A673 (cell line): Measurements from ENCODE around the gene BHLHE23. TPM values are rescaled to one million over a fixed set of nuclear protein-coding genes. Genes with fewer than 3 reads are reported as not detected.

Experiments used
- BruUV-seq: library from RNA; stranded (reverse); fragments of 400-500 nt; replicated peaks from 2 replicates; lab custom pipeline; 2021; lab: Mats Ljungman, UMichigan
- CTCF ChIA-PET: fragments of 300-600 bp; sonication (Branson Sonifier 250); formaldehyde crosslinking; loops from one replicate; lab custom pipeline; 2022; ENCODE audit warnings: antibody characterized with exemption; lab: Charles Lee
- POLR2A ChIA-PET: fragments of 300-600 bp; sonication (Branson Sonifier 250); formaldehyde crosslinking; loops from one replicate; lab custom pipeline; 2022; ENCODE audit warnings: antibody characterized with exemption; ENCODE audit not compliant: low non-redundant PET; lab: Charles Lee
- DNase-seq: peaks from one replicate; pipeline ENCODE4 v3.0.0-alpha.2; 2015; ENCODE audit warnings: low spot score
- H3K27ac ChIP-seq: fragments of 200-600 bp; sonication (generic); 2 replicates; pipeline ENCODE4 v1.5.1; 2016; ENCODE audit warnings: mixed run types, low read depth, mild to moderate bottlenecking, mixed read lengths, antibody characterized with exemption, low read length; ENCODE audit not compliant: poor library complexity, severe bottlenecking
- H3K27me3 ChIP-seq: fragments of 200-600 bp; sonication (generic); replicated peaks from 2 replicates; pipeline ENCODE4 v1.6.1; 2017; ENCODE audit warnings: mixed run types, low read depth, mild to moderate bottlenecking, mixed read lengths, antibody characterized with exemption, low read length; ENCODE audit not compliant: insufficient read depth, poor library complexity
- H3K36me3 ChIP-seq: fragments of 200-600 bp; sonication (generic); 2 replicates; pipeline ENCODE4 v1.6.1; 2016; ENCODE audit warnings: mixed run types, mild to moderate bottlenecking, mixed read lengths, antibody characterized with exemption, low read length; ENCODE audit not compliant: insufficient read depth, poor library complexity, severe bottlenecking
- H3K4me1 ChIP-seq: fragments of 200-600 bp; sonication (generic); 2 replicates; pipeline ENCODE4 v1.6.1; 2017; ENCODE audit warnings: mixed run types, mild to moderate bottlenecking, mixed read lengths, antibody characterized with exemption, low read length; ENCODE audit not compliant: insufficient read depth, poor library complexity, severe bottlenecking
- H3K4me3 ChIP-seq: fragments of 200-600 bp; sonication (generic); 2 replicates; pipeline ENCODE4 v1.5.1; 2016; ENCODE audit warnings: low read depth, mixed run types, mild to moderate bottlenecking, mixed read lengths, low read length; ENCODE audit not compliant: poor library complexity, severe bottlenecking
- H3K9me3 ChIP-seq: fragments of 200-600 bp; sonication (generic); 2 replicates; pipeline ENCODE4 v1.6.1; 2016; ENCODE audit warnings: mixed run types, low read depth, mild to moderate bottlenecking, mixed read lengths, antibody characterized with exemption, low read length; ENCODE audit not compliant: poor library complexity, severe bottlenecking
- CTCF ChIP-seq: fragments of 300-800, 200-600 bp; sonication (generic); conservative IDR thresholded peaks from 2 replicates; pipeline ENCODE4 v1.5.1; 2017; ENCODE audit warnings: low read depth, mild to moderate bottlenecking, antibody characterized with exemption, low read length, moderate library complexity, mixed read lengths
- EZH2 ChIP-seq: fragments of 200-600 bp; sonication (generic); IDR thresholded peaks from 2 replicates; pipeline ENCODE4 v1.6.1; 2017; ENCODE audit warnings: borderline replicate concordance, low read depth, mild to moderate bottlenecking, mixed read lengths, antibody characterized with exemption, low read length; ENCODE audit not compliant: poor library complexity, severe bottlenecking
- intact Hi-C: fragments of 100-400 bp; cut with micrococcal nuclease; formaldehyde crosslinking; loops from one replicate; pipeline ENCODE4 v1.10.0; 2022; ENCODE audit not compliant: unreplicated experiment
- total RNA-seq: library from RNA; stranded (reverse); gene quantifications from 2 replicates; pipeline ENCODE4 v1.2.3, GENCODE V29; 2021

BHLHE23 gene
- total RNA-seq, 1 experiment from 2014 or later = not detected

GRCh38 chr20:63000958-63001357 is 5.8 kb downstream of the BHLHE23 start:
- CTCF ChIA-PET = no interaction called here
- no peaks in the 10 kb centered on the region for H3K36me3 ChIP-seq
- intact Hi-C loops = loop anchor here (10.0 kb wide), 1 partner anchor 126 kb away; no protein-coding TSS in a partner anchor
- H3K4me3 ChIP-seq = no peak overlapping the region
- H3K27ac ChIP-seq = no peak overlapping the region
- no peaks in the 10 kb centered on the region for H3K9me3 ChIP-seq
- no peak for TF ChIP-seq CTCF
- no peak for TF ChIP-seq EZH2
- POLR2A ChIA-PET = no interaction called here
- H3K27me3 ChIP-seq = peaks cover 85% of the 10 kb centered on the region
- no TSS peak for BruUV-seq
- no peaks in the 10 kb centered on the region for H3K4me1 ChIP-seq
- DNase-seq = no peak

- no peaks in the 10 kb centered on the region for H3K36me3 ChIP-seq
- no peak for TF ChIP-seq CTCF
- no peak for TF ChIP-seq EZH2
- DNase-seq = no peak
- no peaks in the 10 kb centered on the region for H3K4me1 ChIP-seq
- H3K27me3 ChIP-seq = peaks cover 77% of the 10 kb centered on the region
- H3K27ac ChIP-seq = no peak overlapping the region
- no TSS peak for BruUV-seq
- CTCF ChIA-PET = no interaction called here
- POLR2A ChIA-PET = no interaction called here
- no peaks in the 10 kb centered on the region for H3K9me3 ChIP-seq
- intact Hi-C loops = loop anchor here (10.0 kb wide), 1 partner anchor 125 kb away; no protein-coding TSS in a partner anchor
- H3K4me3 ChIP-seq = no peak overlapping the region
Observed at GRCh38 chr20:63000036-63000435, 6.7 kb downstream of the BHLHE23 start.

- H3K27me3 ChIP-seq = peaks cover 72% of the 10 kb centered on the region
- ChIA-PET CTCF (no interaction called here), POLR2A (no interaction called here)
- H3K36me3 ChIP-seq = no peaks in the 10 kb centered on the region
- no peak for DNase-seq
- no peak for TF ChIP-seq EZH2
- TF ChIP-seq CTCF = no peak
- H3K27ac ChIP-seq = no peak overlapping the region
- intact Hi-C loops = no loop called here
- H3K9me3 ChIP-seq = no peaks in the 10 kb centered on the region
- H3K4me3 ChIP-seq = no peak overlapping the region
- BruUV-seq = no TSS peak
- no peaks in the 10 kb centered on the region for H3K4me1 ChIP-seq
Observed at GRCh38 chr20:62999580-62999979, 7.2 kb downstream of the BHLHE23 start.
